Measurements from ENCODE around the gene BTK.

- TF ChIP-seq CTCF (IDR thresholded peaks at IDR 0.05): no peak
- no peak for TF ChIP-seq POLR2AphosphoS5 (IDR thresholded peaks at IDR 0.05)
Measured at GRCh38 chrX:101429934-101430333, 43.9 kb upstream of the BTK start.
